ENCODE data around the gene OASL.

OASL gene

DNA sequence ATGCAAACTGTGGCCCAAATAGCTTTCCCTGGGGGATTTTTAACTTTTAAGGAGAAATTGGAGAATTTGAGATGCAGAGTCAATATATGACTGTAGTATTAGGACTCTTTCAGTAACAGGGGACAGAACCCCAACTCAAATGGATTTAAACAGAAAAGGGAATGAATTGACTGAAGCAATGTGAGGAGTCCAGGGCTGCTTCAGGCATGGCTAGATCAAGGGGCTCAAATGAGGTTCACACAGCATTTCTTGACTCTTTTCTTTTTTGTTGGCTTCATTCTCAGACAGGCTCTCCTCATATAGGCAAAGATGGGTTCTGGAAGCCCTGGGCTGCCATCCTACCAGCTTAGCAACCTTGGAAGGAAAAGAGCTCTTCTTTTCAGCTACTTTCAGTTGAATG, 47.1 kb downstream of the OASL start:
- DNase-seq (ENCODE audit: low spot score) = no peak

DNA sequence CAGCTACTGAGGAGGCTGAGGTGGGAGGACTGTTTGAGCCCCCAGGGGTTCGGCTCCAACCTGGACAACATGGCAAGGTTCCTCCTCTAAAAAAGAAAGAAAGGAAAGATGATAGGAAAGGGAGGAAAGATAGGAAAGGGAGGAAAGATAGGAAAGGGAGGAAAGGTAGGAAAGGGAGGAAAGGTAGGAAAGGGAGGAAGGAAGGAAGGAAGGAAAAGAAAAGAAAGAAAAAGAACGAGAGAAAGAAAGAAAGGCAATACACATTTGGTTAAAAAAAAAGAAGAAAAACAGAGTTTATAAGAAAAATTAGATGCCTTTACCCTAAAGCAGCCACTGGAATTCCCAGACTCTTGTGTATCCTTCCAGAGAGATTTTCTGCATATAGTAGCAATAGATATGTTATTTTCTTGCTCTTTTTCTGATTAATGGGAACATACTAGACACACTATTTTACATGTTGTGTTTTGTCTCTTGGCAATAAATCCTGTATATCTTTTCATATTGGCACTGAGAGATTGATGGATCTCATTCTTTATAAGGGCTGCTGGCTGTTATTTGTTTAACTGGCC, 48.5 kb downstream of the OASL start:
- DNase-seq (ENCODE audit: low spot score) = no peak

DNA sequence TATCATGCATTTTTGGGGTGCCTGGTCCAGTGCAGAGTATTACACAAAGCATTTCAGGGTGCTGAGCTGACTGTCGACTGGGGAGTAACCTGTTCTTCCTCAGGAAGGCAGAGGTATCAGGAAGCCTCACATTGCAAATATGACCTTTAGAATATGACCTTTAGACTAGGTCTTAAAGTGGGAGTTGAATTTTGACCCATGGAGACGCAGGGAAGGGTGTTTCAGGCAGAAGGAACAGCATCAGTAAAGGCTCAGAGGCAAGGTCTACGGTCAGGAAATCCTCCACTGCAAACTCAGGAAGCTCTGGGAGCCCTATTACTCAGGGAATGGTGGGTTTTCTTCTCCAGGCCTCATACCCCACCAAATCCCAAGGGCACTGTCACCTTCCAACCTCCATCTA, 49.4 kb downstream of the OASL start:
- DNase-seq (ENCODE audit: low spot score) = no peak

DNA sequence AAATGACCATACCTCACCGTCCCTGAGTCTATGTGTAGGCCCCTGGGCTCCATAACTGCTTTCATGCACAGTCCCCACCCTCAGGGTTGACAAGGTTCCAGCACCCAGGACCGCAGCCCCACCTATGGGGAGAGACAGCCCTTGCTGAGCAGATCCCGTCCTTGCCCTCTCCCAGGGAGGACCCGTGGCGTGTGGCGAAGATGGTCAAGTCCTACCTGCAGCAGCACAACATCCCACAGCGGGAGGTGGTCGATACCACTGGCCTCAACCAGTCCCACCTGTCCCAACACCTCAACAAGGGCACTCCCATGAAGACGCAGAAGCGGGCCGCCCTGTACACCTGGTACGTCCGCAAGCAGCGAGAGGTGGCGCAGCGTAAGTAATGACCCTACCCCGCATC, 50.4 kb downstream of the OASL start:
- DNase-seq (ENCODE audit: low spot score) = no peak

DNA sequence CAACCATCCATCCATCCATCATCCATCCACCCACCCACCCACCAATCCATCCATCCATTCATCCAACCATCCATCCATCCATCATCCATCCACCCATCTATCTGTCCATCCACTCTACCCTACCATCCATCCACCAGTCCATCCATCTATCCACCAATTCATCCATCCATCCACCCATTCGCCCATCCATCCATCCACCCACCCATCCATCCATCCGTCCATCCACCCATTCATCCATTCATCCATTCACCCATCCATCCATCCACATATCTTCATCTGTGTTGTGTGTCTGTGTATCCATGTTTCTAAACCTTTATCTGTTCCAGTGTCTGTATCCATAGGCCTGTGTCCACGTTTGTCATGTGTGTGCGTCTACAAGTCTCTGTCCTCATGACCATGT, 50.8 kb downstream of the OASL start:
- DNase-seq (ENCODE audit: low spot score) = no peak

DNA sequence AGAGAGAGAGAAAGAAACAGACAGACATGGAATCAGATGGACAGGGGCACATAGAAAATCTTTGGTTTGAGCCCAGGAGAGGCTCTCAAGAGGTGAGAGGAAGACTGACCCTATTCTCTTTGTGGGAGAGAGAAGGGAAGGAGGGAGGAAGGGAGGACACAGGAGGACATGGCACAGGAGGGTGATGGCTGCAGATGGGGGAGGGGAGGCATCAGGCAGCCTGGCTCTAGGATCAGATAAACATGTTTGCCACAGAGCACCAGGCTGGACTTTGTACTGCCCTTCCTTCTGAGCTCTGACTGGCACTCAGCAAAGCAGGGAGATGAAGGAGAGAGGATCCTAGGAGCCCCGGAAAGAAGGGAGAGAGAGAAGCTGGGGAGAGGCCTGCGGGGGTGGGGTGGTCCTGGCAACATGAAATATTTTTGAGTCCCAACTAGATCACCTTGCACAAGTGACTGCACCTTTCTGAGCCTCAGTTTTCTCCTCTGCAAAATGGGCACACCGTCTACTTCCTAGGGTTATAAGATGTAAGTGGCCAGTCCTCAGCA, 54.6 kb downstream of the OASL start:
- no peak for DNase-seq (ENCODE audit: low spot score)

DNA sequence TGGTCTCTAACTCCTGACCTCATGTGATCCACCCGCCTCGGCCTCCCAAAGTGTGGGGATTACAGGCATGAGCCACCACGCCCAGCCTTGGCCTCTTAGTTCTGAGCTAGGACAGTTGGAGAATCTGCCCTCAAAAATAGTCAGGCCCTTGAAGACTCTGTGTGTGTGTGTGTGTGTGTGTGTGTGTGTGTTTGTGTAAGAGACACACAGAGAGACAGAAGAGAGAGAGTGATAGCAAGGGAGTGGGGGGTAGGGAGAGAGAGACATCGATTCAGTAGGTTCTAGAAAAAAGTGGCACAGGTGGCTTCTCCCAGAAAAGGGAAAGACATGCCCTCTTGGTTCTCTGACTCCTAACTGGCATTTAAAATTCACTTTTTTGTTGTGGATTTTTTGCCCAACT, 55.3 kb downstream of the OASL start:
- DNase-seq (ENCODE audit: low spot score) = no peak

DNA sequence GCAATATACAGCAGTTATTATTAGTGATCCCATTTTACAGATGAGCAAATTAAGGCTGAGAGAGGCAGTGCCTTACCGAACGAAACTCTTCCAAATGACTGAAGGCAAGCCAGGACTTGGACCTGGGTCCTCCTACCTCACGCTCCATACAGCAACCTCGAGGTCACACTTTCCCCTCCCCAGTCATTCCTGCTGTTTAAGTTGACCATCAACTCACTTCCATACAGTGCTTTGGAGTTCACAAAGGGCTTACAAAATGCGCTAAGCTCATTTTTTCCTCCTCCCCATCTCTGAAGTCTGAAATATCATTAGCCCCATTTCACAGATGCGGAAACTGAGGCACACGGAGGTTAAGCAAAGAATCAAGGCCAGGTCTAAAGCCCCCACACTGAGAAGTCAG, 56.4 kb downstream of the OASL start:
- no peak for DNase-seq (ENCODE audit: low spot score)

DNA sequence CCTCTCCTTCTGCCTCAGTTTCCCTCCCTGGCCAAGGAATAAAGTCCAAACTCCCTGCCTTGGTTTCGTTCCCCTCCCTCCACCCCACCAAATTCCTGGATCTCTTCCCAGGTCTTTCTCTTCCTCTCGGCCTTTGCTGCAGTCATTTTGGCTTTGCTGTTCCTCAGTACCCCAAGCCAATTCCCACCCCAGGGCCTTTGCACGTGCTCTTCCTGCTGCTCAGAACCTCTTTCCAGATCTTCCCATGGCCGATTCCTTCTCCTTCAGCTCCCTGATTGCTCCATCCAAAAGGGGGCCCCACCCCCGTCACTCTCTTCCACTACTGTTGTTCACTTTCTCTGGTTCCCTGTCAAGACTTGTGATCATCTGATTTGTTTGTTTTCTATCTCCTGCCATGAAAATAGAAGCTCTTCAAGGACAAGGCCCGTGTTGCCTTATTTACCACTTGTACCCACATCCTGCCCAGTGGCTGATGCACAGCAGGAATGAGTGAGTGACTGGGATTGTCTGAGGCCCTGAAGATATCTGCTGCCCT, 57.6 kb downstream of the OASL start:
- DNase-seq (ENCODE audit: low spot score) = no peak

DNA sequence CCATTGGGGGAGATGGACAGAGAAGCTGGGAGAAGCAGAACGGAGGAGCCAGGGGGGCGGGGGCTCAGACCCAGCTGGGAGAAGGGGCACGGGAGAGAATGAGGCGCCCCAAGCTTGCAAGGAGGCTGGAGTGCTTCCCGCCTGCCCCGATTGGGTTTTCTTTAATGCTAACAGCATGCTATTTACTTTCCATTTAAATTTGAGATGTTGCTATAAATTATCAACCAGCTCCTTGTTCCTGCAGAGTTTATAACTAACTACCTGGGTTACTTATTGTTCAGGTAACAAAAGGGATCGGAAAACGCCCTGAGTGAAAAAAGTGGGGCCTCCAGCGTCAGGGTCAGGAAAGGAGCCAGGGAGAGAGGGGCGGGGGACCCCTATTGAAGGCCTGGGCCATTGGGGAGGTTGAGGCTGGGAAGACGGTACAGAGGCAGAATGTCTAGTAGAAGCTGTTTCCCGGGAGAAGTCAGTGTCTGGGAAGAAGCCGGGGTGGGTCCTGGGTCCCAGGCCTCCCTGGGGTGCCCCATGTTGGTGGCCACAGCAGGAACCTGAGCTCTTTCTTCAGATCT, 58.2 kb downstream of the OASL start:
- no peak for DNase-seq (ENCODE audit: low spot score)

DNA sequence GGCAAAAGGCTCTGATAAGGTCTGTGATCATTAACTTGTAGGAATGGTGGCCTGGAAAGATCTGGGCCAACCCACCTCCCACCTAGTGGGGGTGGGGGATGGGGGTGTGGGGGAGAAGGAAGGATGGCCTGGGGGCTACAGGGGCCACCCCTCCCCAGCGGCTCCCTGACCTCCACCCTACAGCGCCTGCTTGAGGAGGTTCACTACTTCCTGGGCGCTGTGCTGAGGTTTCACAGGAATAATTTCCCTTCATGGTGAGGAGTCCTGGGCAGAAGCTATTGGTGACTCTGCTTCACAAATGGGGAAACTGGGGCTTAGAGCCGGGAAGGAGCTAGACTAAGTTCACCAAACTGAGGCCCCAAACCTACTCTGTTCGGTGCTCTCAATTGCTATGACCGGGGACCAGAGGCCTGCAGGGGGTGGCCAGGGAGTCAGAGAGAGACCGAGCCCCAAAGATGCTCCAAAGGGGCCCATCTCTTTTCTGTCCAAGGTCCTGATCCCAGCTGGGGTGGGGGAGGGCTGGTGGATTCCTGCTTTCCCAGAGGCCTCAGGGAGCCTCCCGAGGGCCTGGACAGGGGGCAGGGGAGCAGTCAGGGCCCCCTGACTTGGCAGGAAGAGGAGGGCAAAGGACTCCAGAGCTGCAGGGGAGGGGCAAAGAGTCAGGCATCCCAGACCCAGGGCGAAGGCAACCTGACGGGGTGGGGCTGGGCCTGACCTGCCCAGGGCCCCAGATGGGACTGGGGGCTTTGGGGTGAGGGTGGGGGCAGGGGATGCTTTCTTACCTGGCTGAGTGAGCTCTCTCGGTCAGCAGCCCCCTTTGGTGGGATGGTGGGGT, 59.0 kb downstream of the OASL start:
- no peak for DNase-seq (ENCODE audit: low spot score)

DNA sequence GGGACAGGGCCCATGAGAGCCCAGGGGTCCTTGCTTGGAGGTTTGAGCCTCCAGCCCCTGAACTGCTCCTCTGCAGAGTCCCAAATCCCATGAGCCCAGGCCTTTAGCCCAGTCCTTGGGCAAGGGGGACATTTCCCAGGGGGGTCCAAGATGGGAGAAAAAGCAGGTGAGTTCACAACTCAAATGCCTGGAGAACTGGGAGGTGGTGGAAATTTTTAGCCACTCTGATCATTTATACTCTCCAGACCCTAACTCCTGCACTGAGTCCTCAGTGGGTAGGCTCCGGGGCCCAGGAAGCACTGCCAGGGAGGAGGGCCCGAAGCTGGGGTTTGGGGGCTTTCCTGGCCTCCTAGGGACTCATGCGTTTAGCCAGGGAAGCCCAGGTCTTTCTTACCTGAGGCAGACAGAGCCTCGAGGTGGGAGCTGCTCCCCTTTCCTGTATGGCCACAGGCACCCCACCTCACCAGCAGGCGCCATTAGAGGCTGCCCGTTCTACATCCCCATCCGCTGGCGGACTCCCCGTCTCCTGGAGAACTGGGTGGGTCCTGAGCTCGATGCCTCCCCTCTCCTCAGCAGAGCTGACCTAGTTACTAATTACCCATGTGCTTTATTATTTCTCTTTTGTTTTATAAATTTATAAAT, 59.7 kb downstream of the OASL start:
- no peak for DNase-seq (ENCODE audit: low spot score)

DNA sequence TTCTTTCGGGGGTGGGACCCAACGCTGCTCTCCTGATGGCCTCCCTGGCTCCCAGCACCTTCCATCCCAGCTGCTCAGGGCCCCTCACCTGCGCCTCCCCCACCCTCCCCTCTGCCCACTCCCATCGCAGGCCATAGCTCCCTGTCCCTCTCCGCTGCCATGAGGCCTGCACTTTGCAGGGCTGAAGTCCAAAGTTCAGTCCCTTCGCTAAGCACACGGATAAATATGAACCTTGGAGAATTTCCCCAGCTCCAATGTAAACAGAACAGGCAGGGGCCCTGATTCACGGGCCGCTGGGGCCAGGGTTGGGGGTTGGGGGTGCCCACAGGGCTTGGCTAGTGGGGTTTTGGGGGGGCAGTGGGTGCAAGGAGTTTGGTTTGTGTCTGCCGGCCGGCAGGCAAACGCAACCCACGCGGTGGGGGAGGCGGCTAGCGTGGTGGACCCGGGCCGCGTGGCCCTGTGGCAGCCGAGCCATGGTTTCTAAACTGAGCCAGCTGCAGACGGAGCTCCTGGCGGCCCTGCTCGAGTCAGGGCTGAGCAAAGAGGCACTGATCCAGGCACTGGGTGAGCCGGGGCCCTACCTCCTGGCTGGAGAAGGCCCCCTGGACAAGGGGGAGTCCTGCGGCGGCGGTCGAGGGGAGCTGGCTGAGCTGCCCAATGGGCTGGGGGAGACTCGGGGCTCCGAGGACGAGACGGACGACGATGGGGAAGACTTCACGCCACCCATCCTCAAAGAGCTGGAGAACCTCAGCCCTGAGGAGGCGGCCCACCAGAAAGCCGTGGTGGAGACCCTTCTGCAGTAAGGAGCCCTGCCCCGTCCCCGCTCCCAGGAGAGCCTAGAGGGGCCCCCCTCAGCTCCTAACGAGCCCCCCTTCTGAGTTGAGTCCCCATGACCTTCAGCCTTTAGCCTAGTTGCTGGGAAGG, 60.5 kb downstream of the OASL start, which contains the start of gene HNF1A:
Gene HNF1A, plus strand, starts transcription at position 248 of the 924 bp plus-strand sequence. Its CDS starts 226 bp downstream, at position 474.
- no peak for DNase-seq (ENCODE audit: low spot score)

DNA sequence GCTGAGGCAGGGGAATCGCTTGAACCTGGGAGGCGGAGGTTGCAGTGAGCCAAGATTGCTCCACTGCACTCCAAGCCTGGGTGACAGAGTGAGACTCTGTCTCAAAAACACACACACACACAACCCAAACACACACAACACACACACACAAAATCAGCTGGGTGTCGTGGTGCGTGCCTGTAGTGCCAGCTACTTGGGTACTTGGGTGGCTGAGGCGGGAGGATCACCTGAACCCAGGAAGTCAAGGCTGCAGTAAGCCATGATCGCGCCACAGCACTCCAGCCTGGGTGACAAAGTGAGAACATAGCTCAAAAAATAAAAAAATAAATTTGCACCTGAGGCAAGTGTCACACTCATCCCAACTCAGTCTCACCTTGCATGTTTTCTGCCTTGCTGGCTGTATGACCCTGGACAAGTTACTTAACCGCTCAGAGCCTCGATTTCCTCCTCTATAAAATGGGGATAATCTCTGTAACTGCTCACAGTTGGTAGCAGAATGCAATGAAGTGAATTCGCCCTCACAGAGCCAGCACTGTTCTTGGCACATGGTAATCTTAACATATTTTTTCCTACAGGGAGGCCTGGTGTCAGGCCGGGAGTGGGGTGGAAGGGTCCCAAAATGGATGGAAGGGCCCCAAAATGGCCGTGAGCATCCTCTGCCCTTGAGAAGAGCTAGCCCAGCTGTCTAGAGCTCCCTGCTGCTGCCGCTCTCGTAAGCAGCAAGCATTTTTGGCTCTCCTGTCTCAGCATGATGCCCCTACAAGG, 61.3 kb downstream of the OASL start:
- DNase-seq (ENCODE audit: low spot score) = no peak

DNA sequence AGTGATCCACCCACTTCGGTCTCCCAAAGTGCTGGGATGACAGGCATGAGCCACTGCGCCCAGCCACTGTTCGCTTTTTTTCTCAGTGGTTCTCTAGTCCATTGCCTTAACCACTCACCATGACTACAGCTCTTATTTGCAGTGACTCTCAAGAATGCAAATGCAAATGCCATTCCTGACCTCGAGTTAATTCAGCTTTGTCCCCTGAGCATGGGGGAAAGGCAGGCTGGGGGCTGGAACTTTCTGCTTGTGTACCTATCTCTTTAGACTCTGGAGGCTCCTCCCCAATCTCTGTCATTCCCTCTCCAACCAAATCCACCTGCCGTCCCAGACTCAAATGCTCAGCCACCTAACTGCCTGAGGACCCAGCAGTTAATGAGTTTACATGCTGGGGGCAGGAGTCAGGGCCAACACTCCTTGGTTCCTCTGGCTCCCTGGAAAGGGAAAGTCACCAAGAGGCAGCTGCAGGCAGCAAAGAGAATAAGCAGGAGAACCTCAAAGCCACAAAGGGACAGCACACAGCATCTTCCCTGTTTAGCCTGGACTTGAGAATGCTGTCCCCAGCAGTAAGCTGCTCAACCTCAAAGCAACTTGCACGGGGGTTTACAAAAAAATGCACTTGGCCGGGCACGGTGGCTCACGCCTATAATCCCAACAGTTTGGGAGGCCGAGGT, 66.0 kb downstream of the OASL start:
- no peak for DNase-seq (ENCODE audit: low spot score)

DNA sequence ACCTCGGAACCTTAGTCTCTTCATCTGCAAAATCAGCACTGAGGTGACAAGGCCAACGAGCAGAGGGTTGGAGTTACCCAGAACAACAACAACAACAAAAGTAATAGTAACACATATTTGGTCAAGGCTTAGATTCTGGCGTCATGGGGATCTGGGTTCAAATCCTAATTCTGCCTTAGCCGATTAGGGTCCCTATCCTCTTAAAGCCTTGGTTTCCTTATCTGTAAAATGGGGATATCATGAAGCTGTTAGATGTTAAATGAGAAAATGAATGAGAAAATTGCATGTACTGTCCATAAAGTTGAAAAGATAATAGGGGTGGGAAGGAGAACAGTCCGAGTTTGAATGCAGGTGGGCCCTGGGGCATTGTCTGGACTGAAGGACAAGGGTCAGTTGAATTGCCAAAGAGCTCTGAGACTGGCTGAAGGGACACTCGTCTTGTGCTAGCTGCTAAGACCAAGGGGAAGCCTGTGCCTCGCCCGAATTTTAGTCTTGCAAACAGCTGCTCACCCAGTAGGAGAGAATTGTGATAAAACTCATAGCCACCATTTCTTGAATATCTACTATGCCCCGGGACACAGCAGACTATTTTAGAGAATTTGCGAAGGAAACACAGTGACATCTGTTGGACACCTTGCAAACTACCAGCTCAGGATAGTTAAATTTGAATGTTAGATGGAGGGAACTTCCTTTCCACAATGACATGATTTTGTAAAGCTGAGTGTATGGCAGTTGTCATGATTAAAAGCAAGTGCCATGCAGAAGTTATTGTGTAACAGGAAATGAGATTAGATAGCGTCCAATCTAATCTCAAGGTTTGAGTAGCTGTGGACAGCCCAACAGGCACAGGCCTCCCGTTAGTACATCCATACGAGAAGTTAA, 67.5 kb downstream of the OASL start:
- DNase-seq (ENCODE audit: low spot score) = peak; percentile 80

DNA sequence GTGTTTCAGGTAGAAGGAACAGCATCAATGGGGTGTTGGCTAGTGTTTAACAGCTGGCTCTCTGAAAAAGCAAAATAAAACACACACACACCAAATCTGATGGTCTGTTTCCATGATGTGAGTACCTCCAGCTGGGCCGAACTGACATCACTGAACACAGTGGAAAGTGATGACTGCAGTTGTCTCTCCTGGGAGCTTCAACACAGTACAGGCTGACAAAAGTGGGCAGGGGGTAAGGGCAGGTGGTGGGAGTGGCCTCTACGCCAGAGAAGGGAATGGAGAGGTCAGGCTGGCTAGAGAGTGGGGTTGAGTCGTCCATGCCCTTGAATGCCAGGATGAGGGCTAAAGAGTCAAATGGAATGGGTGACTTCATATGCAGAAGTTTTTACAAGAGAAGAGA, 68.7 kb downstream of the OASL start:
- DNase-seq (ENCODE audit: low spot score) = no peak
